RWPE1 (cell line): ENCODE results near the gene TEX2.
"Not testable (repeated sequence)": the region's sequence is repeated elsewhere in the genome, so short reads cannot be mapped to it uniquely, and the experiment has no call there.

Experiments
- CTCF ChIA-PET: fragments of 350-600 bp; sonication (Branson Sonifier 250); formaldehyde crosslinking; extraction: SDS; loops from one replicate; lab custom pipeline; 2021; lab: Yijun Ruan, JAX
- POLR2A ChIA-PET: fragments of 400-600 bp; formaldehyde crosslinking; extraction: SDS; loops from one replicate; lab custom pipeline; 2020; ENCODE audit warnings: antibody characterized with exemption; ENCODE audit not compliant: low non-redundant PET; lab: Yijun Ruan, JAX
- DNase-seq: peaks from one replicate; pipeline ENCODE4 v3.0.0; 2012; ENCODE audit warnings: low spot score
- H3K27ac ChIP-seq: fragments of 450-650 bp; 2 replicates; pipeline ENCODE4 v1.5.1; 2017
- CTCF ChIP-seq: fragments of 450-650 bp; conservative IDR thresholded peaks from 2 replicates; pipeline ENCODE4 v1.5.1; 2017; ENCODE audit warnings: low read depth, mild to moderate bottlenecking

Gene TEX2

GRCh38 chr17:64192589-64192988 is 70.5 kb downstream of the TEX2 start:
- no peak for DNase-seq
- no peak for TF ChIP-seq CTCF
- no peak overlapping the region for H3K27ac ChIP-seq
- CTCF ChIA-PET, result interaction anchor here (0.7 kb wide), 1 partner anchor 212 kb away, joined by 6 read pairs; no protein-coding TSS in a partner anchor
- POLR2A ChIA-PET, result no interaction called here

GRCh38 chr17:64190472-64190871 is 72.6 kb downstream of the TEX2 start:
- no peak for TF ChIP-seq CTCF
- peak overlapping the region; percentile 51 for H3K27ac ChIP-seq
- ChIA-PET POLR2A (no interaction called here), CTCF (no interaction called here)
- DNase-seq, result no peak

- CTCF ChIA-PET, result no interaction called here
- DNase-seq, result no peak
- no peak for TF ChIP-seq CTCF
- no peak overlapping the region for H3K27ac ChIP-seq
- POLR2A ChIA-PET, result no interaction called here
Measured at GRCh38 chr17:64188088-64188487, 75.0 kb downstream of the TEX2 start.

- no peak overlapping the region for H3K27ac ChIP-seq
Measured at GRCh38 chr17:64187093-64187895, 75.8 kb downstream of the TEX2 start.

GRCh38 chr17:64186171-64187092 is 76.6 kb downstream of the TEX2 start:
- POLR2A ChIA-PET, result no interaction called here
- CTCF ChIA-PET, result no interaction called here

More at GRCh38 chr17:64187093-64187895, 75.8 kb downstream of the TEX2 start:
- ChIA-PET POLR2A (no interaction called here), CTCF (no interaction called here)
- no peak for TF ChIP-seq CTCF
- no peak for DNase-seq

GRCh38 chr17:64185557-64185956 is 77.5 kb downstream of the TEX2 start:
- DNase-seq, H3K27ac ChIP-seq, POLR2A ChIA-PET: not testable (repeated sequence)
- CTCF ChIA-PET, result interaction anchor here (0.7 kb wide), 1 partner anchor 60 kb away, joined by 3 read pairs; no protein-coding TSS in a partner anchor

More at GRCh38 chr17:64186171-64187092, 76.6 kb downstream of the TEX2 start:
- DNase-seq, result no peak
- TF ChIP-seq CTCF, result no peak
- peak overlapping the region; percentile 3; the same call in 1 of the 2 replicates for H3K27ac ChIP-seq
